GM19328 (cell line): ENCODE results near the gene AZGP1.
"Not testable (repeated sequence)": the region's sequence is repeated elsewhere in the genome, so short reads cannot be mapped to it uniquely, and the experiment has no call there.

Source experiments
- ATAC-seq: cut with Tn5 transposase; IDR thresholded peaks from one replicate; pipeline ENCODE4 v1.9.1; 2021; ENCODE audit warnings: mild to moderate bottlenecking, moderate library complexity; ENCODE audit not compliant: unreplicated experiment

AZGP1 gene

DNA sequence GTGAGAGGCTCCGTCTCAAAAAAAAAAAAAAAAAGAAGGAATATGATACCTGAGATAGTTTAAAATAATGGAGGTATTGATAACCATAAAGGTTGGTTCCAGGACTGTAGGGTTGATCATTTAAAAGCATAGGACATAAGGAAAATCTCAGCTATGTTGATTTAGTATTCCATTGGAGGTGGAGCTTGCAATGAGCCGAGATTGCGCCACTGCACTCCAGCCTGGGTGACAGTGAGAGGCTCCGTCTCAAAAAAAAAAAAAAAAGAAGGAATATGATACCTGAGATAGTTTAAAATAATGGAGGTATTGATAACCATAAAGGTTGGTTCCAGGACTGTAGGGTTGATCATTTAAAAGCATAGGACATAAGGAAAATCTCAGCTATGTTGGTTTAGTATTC lies 23.2 kb downstream of the AZGP1 start:
- ATAC-seq: not testable (repeated sequence)

- not testable (repeated sequence) for ATAC-seq
These were observed 25.0 kb downstream of the AZGP1 start for GRCh38 chr7:99950819-99951218.

GRCh38 chr7:99949645-99950228 lies 26.1 kb downstream of the AZGP1 start:
- ATAC-seq: no peak

GRCh38 chr7:99947608-99948007 lies 28.2 kb downstream of the AZGP1 start:
- no peak for ATAC-seq

- ATAC-seq: no peak
These were observed 31.2 kb downstream of the AZGP1 start for GRCh38 chr7:99944497-99945070.

GRCh38 chr7:99943641-99944496 lies 32.0 kb downstream of the AZGP1 start:
- ATAC-seq: no peak

GRCh38 chr7:99938296-99938695 lies 37.5 kb downstream of the AZGP1 start:
- ATAC-seq: no peak

GRCh38 chr7:99935009-99935408 lies 40.8 kb downstream of the AZGP1 start:
- ATAC-seq: not testable (repeated sequence)

DNA sequence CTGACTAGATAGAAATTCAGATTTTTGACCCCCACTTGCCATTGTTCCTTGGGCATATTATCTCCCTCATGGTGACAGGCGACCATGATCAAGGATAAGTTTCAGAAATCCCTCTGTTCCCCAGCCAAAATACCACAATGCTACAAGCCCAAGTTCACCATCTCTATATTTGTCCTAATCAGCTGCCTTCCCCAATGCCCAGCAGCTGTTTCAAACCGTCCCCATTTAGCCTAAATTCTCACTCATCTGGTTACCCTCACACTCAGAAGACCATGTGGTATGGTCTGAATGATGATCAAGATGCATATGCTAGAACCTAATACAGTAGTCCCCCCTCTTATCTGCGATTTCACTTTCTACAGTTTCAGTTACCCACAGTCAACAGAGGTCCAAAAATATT lies 45.5 kb downstream of the AZGP1 start:
- no peak for ATAC-seq

DNA sequence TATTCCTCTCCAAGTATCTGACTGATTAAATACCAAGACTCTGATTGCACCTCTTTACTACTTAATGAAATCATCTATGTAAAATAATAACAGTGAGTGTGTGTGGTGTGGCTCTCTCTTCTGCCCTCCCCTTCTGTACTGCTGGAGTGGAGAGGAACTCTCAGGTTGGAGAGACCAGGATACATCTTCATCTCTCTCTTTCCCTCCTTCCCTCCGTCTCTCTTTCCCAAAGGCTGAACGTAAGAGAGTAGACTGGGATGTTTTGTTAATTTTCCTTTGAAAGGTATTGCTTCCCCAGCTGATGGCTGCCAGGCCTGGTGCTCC lies 46.1 kb downstream of the AZGP1 start:
- no peak for ATAC-seq

DNA sequence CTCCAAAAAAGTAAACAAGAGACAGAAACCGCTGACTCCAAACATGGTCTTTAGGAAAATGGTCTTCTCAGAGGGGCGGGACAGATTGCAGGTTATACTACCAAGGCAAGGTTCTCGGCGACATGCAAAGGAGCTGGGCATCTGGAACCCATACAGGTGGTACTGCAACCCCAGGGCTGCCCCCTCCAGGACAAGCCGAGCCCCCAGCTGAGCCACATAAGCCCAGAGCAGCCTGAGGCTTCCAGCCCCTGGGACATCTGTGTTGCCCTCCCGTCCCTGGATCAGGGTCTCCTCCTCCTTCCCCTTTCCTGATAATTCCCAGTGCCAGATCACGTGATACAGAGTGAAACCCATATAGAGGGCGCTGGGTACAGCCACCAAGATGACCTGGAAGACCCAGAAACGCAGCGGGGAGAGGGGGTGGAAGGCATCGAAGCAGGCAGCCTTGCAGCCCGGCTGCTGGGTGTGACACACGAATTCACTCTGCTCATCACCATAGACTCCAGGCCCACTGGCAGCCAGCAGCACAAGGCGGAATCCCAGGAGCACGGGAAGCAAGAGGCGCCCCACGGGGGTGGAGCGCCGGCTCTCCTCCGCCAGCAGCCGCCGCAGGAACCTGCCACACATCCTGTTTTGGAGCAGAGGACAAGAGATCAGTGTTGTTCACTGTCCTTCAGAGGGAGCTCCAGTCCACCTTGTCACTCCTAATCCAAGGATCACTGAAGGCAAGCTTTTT lies 46.7 kb downstream of the AZGP1 start, which contains the start of gene GJC3:
Gene GJC3 (minus strand): TSS at position 627 of the 736 bp plus-strand sequence. CDS start 0 bp downstream, at position 627.
- ATAC-seq: no peak

DNA sequence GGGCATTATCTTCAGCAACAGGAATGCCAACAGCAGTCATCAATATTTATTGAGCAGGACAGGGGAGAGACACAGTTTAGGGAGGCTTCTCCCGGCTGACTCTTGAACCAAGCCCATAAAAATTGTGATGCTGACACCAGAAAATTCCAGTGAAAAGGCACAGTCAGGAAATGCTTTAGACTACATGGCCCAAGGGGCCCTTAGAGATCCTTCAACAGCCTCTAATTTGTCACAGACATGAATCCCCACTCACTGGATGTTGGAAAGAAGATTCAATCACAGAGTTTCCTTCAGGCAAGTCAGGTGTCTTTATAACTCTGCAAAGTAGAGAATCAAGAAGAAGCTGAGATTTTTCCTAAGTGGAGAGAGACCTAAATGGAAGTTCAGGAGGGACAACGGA lies 47.6 kb downstream of the AZGP1 start:
- ATAC-seq: no peak

GRCh38 chr7:99927536-99927935 lies 48.3 kb downstream of the AZGP1 start:
- ATAC-seq: no peak

DNA sequence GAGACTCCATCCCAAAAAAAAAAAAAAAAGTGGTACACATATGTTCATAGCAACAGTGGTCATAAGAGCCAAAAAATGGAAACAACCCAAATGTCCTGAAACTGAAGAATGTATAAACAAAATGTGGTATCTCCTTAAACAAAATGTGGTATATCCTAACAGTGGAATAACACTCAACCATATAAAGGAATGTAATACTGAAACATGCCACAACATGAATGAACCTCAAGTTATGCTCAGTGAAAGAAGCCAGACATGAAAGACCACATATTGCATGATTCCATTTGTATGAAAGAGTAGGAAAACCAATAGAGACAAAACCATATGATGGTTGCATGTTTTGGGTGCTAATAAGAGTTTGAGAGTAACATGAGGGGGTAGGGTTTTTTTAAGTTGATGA lies 49.5 kb downstream of the AZGP1 start:
- no peak for ATAC-seq

DNA sequence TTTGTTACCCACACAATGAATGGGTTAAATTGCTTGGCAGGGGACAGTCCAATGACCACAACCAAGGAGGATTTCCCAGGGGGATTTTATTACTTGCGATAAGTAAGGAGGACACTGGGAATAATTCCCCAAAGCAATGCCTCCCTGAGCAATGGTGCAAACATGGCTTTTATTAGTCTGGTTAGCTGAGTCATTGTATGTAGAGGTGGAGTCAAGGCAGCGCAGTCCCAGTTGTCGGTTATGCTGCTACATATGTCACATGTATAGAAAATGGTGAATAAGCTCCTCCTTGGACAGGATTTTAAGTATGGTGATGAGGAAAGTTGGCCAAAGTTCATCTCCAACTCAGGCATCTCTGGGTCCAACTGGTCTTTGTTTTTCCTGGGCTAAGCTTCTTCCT lies 52.6 kb downstream of the AZGP1 start:
- ATAC-seq: no peak

DNA sequence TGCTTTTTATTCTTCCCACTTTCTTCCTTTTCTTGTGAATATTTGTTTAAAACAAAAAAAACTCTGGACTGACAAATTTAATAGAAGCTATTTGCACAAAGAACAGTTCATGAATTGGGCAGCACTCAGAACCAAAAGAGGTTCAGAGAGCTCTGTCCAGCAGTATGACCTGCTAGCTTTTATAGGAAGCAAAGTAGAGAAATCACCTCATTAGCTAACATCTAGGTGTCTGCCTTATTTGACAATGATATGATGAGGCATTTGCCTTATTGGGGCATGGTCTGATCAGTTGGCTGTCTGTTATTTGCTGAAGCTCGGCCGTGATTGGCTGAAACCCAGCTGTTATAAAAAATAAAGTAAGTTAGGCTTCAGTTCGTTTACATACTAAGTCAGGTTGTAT lies 55.7 kb downstream of the AZGP1 start:
- ATAC-seq: no peak

DNA sequence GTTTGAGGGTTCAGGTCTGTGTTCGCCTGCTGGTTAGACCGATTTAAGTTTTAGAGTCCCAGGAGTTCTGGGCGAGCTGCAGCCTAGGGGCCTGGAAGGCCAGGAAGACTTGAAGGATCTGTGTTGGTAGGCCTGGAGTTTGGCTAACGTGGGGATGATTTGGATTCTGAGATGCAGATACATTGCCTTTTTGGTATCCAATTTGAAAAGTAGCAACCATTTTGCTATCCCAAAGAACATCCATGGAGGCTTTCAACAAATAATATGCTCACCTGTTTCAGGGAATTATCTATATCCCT lies 56.1 kb downstream of the AZGP1 start:
- ATAC-seq: no peak

DNA sequence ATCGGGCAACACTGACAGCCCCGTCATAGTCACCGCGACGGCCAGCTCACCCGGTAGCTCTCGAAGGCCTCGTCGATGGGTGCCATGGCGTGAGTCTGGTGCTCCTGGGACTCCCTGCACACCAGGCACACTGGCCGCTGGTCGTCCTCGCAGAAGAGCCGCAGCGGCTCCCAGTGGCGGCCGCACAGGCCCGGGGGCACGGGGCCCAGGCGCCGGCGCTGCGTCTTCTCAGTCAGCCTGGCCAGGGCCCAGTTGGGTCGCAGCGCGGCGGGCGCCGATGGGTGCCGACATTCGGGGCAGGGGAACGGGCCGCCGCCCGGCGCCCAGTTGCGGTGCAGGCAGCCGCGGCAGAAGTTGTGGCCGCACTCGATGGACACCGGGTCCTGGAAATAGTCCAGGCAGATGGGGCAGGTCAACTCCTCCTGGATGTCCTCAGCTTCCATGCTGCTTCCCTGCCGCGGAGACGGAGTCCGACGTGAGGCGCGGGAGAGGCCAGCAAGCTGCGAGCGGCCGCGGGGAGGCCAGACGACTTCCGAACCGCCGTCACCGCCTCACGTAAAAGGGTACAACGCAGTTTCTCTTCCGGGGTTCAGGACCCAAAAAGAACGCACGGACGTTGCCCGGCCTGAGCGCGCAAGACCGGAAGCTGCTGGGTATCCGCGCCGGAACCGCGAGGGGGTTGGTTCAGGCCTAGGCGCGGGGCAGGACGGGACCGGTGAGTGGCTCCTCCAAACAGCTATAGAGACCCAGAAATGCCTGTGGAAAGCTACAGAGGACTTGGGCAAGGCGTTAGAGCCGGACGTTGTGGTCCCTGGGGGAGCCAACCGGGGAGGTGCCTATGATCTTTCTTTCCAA lies 56.6 kb downstream of the AZGP1 start, which contains the start of gene TRIM4:
Gene TRIM4 (minus strand): TSS at position 572 of the 855 bp plus-strand sequence. CDS start 129 bp downstream, at position 443.
- ATAC-seq: peak; percentile 91
